KMS-11 (cell line): ENCODE measurements around the gene ZNF586.

Experiments
- H2AFZ ChIP-seq: fragments of 200-600 bp; sonication (generic); 2 replicates; pipeline ENCODE4 v1.6.1; 2016; ENCODE audit warnings: antibody characterized with exemption, mixed run types, low read depth
- H3K27ac ChIP-seq: fragments of 200-600 bp; sonication (generic); 2 replicates; pipeline ENCODE4 v1.6.1; 2016; ENCODE audit warnings: mild to moderate bottlenecking, mixed run types
- H3K27me3 ChIP-seq: fragments of 200-600 bp; sonication (generic); 2 replicates; pipeline ENCODE4 v1.6.1; 2017; ENCODE audit warnings: mild to moderate bottlenecking, low read depth, mixed run types, moderate library complexity; ENCODE audit not compliant: insufficient read depth
- H3K36me3 ChIP-seq: fragments of 200-600 bp; sonication (generic); 2 replicates; pipeline ENCODE4 v1.6.1; 2017; ENCODE audit warnings: mild to moderate bottlenecking, mixed run types; ENCODE audit not compliant: insufficient read depth
- H3K4me1 ChIP-seq: fragments of 200-600 bp; sonication (generic); 2 replicates; pipeline ENCODE4 v1.6.1; 2016; ENCODE audit warnings: mild to moderate bottlenecking, low read depth, mixed run types; ENCODE audit not compliant: poor library complexity, severe bottlenecking
- H3K4me2 ChIP-seq: fragments of 200-600 bp; sonication (generic); 2 replicates; pipeline ENCODE4 v1.7.0; 2016; ENCODE audit warnings: mild to moderate bottlenecking, mixed run types
- H3K4me3 ChIP-seq: fragments of 200-600 bp; sonication (generic); IDR thresholded peaks from 2 replicates; pipeline ENCODE4 v1.6.1; 2017; ENCODE audit warnings: low read depth, low read length, mixed read lengths; ENCODE audit not compliant: insufficient read depth
- H3K79me2 ChIP-seq: fragments of 200-600 bp; sonication (generic); 2 replicates; pipeline ENCODE4 v1.6.1; 2016; ENCODE audit warnings: low read depth, mixed run types; ENCODE audit not compliant: insufficient read depth
- H3K9ac ChIP-seq: fragments of 200-600 bp; sonication (generic); 2 replicates; pipeline ENCODE4 v1.6.1; 2016; ENCODE audit warnings: mild to moderate bottlenecking, mixed run types
- H4K20me1 ChIP-seq: fragments of 200-600 bp; sonication (generic); 2 replicates; pipeline ENCODE4 v1.6.1; 2016; ENCODE audit warnings: mild to moderate bottlenecking, mixed run types; ENCODE audit not compliant: insufficient read depth
- TF ChIP-seq, protein P1 (sequence below): fragments of 200-600 bp; sonication (generic); conservative IDR thresholded peaks from 2 replicates; pipeline ENCODE4 v1.6.1; 2017; ENCODE audit warnings: low read depth, mild to moderate bottlenecking, antibody characterized with exemption, low read length, moderate library complexity, mixed read lengths

The ZNF586 gene

DNA sequence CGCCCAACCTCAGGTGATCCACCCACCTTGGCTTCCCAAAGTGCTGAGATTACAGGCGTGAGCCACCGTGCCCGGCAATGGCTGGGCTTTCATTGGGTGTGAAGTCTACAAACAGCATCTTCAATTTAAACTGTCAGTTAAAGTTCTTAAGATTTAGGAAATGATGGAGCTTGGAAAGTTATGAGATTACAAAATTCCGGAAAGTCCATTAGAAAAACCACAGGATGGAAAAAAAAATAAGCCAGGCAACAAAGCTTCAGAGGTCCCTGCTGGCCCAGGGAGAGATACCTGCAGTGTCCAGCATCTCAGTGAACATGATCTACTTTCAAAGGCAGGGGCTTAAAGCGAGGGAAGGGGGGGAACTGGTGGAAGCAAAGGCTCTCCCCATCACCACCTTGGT, 56.0 kb downstream of the ZNF586 start:
- Histone ChIP-seq H3K27ac (no peak overlapping the region), H3K4me2 (no peak overlapping the region), H4K20me1 (0 out of 2 replicates have a peak, but pooled peaks cover 5% of the 10 kb centered on the region), H3K4me3 (no peak overlapping the region), H3K79me2 (peaks cover 89% of the 10 kb centered on the region), H2AFZ (no peak overlapping the region), H3K4me1 (peaks cover 3% of the 10 kb centered on the region), H3K27me3 (no peaks in the 10 kb centered on the region), H3K36me3 (no peaks in the 10 kb centered on the region; the same call in 1 of the 2 replicates), H3K9ac (no peak overlapping the region)
- TF ChIP-seq, protein P1, sequence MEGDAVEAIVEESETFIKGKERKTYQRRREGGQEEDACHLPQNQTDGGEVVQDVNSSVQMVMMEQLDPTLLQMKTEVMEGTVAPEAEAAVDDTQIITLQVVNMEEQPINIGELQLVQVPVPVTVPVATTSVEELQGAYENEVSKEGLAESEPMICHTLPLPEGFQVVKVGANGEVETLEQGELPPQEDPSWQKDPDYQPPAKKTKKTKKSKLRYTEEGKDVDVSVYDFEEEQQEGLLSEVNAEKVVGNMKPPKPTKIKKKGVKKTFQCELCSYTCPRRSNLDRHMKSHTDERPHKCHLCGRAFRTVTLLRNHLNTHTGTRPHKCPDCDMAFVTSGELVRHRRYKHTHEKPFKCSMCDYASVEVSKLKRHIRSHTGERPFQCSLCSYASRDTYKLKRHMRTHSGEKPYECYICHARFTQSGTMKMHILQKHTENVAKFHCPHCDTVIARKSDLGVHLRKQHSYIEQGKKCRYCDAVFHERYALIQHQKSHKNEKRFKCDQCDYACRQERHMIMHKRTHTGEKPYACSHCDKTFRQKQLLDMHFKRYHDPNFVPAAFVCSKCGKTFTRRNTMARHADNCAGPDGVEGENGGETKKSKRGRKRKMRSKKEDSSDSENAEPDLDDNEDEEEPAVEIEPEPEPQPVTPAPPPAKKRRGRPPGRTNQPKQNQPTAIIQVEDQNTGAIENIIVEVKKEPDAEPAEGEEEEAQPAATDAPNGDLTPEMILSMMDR: no peak

GRCh38 chr19:57829316-57829715, 59.8 kb downstream of the ZNF586 start:
- H3K27ac ChIP-seq: no peak overlapping the region
- 0 out of 2 replicates have a peak, but pooled peaks cover 5% of the 10 kb centered on the region for H4K20me1 ChIP-seq
- no peaks in the 10 kb centered on the region; the same call in 1 of the 2 replicates for H3K36me3 ChIP-seq
- no peak overlapping the region for H3K4me2 ChIP-seq
- no peaks in the 10 kb centered on the region for H3K27me3 ChIP-seq
- no peak overlapping the region for H2AFZ ChIP-seq
- H3K4me3 ChIP-seq: no peak overlapping the region
- TF ChIP-seq, protein P1: no peak
- H3K4me1 ChIP-seq: no peaks in the 10 kb centered on the region
- H3K9ac ChIP-seq: no peak overlapping the region
- peaks cover 74% of the 10 kb centered on the region for H3K79me2 ChIP-seq

- TF ChIP-seq, protein P1: peak; percentile 58
- H3K4me1 ChIP-seq: no peaks in the 10 kb centered on the region
- no peak within 1 kb of the TSS for H3K4me2 ChIP-seq
- H3K36me3 ChIP-seq: no peaks in the 10 kb centered on the region
- H3K79me2 ChIP-seq: peaks cover 65% of the 10 kb centered on the region
- 0 out of 2 replicates have a peak, but pooled peaks cover 5% of the 10 kb centered on the region for H4K20me1 ChIP-seq
- no peaks in the 10 kb centered on the region for H3K27me3 ChIP-seq
- H3K9ac ChIP-seq: no peak within 1 kb of the TSS
- H3K4me3 ChIP-seq: no peak within 1 kb of the TSS
- no peak within 1 kb of the TSS for H3K27ac ChIP-seq
- no peak within 1 kb of the TSS for H2AFZ ChIP-seq
Measured at GRCh38 chr19:57830071-57830602, 60.7 kb downstream of the ZNF586 start, which contains the start of gene ZNF587B. Gene ZNF587B (plus strand): TSS chr19:57830299. CDS start chr19:57830529, 230 bp downstream.
